Thyroid gland (tissue), 4 donors: Measurements from ENCODE around the gene TMEM8B.

Source experiments
- CTCF ChIP-seq, 6 experiments: fragments of 200-600 bp in 3 of 6; fragments of 450-650 bp in 3 of 6; sonication (generic) in 3 of 6; IDR thresholded peaks; one replicate each; pipeline ENCODE4 v1.5.1; 2016 to 2019; ENCODE audit warnings: antibody characterized with exemption in 6 of 6, mild to moderate bottlenecking in 2 of 6, inconsistent platforms in 1 of 6, moderate library complexity in 1 of 6
- POLR2A ChIP-seq, 2 donors: fragments of 450-650 bp; IDR thresholded peaks; one replicate each; pipeline ENCODE4 v1.6.1; 2017; ENCODE audit warnings: antibody characterized with exemption in 2 of 2, mild to moderate bottlenecking in 2 of 2, moderate library complexity in 1 of 2

- TF ChIP-seq CTCF (IDR thresholded peaks at IDR 0.05) = no peak
- TF ChIP-seq POLR2A (IDR thresholded peaks at IDR 0.05) = no peak
These were observed 12.3 kb upstream of the TMEM8B start for GRCh38 chr9:35816708-35817107.
